Breast epithelium (tissue), 4 donors: ENCODE measurements around the gene NOP56. TPM values are rescaled to one million over a fixed set of nuclear protein-coding genes. Genes with fewer than 3 reads are reported as not detected.

Source experiments
- DNase-seq, 2 donors: peaks; one replicate each; pipeline ENCODE4 v3.0.0-alpha.2; 2019; ENCODE audit warnings: low spot score in 2 of 2
- H3K27ac ChIP-seq, 2 donors: fragments of 200-600 bp; sonication (generic) in 1 of 2; one replicate each; pipeline ENCODE4 v1.5.1; 2016 to 2019; ENCODE audit warnings: mild to moderate bottlenecking in 1 of 2
- H3K27me3 ChIP-seq, 2 donors: fragments of 200-600 bp; sonication (generic) in 1 of 2; one replicate each; pipeline versions ENCODE4 v1.5.1 to v1.6.0; 2017 to 2019; ENCODE audit warnings: control low read depth in 1 of 2, mild to moderate bottlenecking in 1 of 2
- H3K36me3 ChIP-seq: fragments of 200-600 bp; one replicate; pipeline ENCODE4 v1.5.1; 2019
- H3K4me1 ChIP-seq, 2 donors: fragments of 200-600 bp; sonication (generic); one replicate each; pipeline ENCODE4 v1.5.1; 2016 to 2019; ENCODE audit warnings: control low read depth in 1 of 2
- H3K4me3 ChIP-seq, 3 donors: fragments of 200-600 bp; sonication (generic); 1 replicate in 2 of 3; 2 replicates in 1 of 3; pipeline ENCODE4 v1.5.1; 2016 to 2019; ENCODE audit warnings: mild to moderate bottlenecking in 3 of 3, moderate library complexity in 2 of 3
- H3K9me3 ChIP-seq, 2 donors: fragments of 200-600 bp; sonication (generic) in 1 of 2; one replicate each; pipeline ENCODE4 v1.5.1; 2016 to 2019; ENCODE audit warnings: control low read depth in 1 of 2
- POLR2A ChIP-seq: fragments of 450-650 bp; IDR thresholded peaks from one replicate; pipeline ENCODE4 v1.6.1; 2016; ENCODE audit warnings: antibody characterized with exemption, mild to moderate bottlenecking, moderate library complexity
- POLR2AphosphoS5 ChIP-seq, 3 donors: sonication (generic); formaldehyde crosslinking; IDR thresholded peaks; one replicate each; pipeline ENCODE4 v1.6.1; 2017; ENCODE audit warnings: antibody characterized with exemption in 3 of 3
- intact Hi-C: fragments of 100-400 bp; cut with DNase I; formaldehyde crosslinking; loops from one replicate; pipeline ENCODE4 v1.15.1; 2023; ENCODE audit warnings: low total_unique reads
- total RNA-seq, 3 donors: library from RNA; depleted of rRNA; stranded (reverse); fragments of >200 nt; gene quantifications; one replicate each; pipeline ENCODE4 v1.1.0, GENCODE V29; 2016
- TF ChIP-seq, protein P1 (sequence below), 3 donors: fragments of 450-650 bp; IDR thresholded peaks; one replicate each; pipeline ENCODE4 v1.5.1; 2016 to 2017; ENCODE audit warnings: antibody characterized with exemption in 3 of 3, mild to moderate bottlenecking in 3 of 3, moderate library complexity in 3 of 3

The NOP56 gene
- total RNA-seq, 3 donors from 2014 or later, result 77.1 to 137 (median 94.8) TPM

DNA sequence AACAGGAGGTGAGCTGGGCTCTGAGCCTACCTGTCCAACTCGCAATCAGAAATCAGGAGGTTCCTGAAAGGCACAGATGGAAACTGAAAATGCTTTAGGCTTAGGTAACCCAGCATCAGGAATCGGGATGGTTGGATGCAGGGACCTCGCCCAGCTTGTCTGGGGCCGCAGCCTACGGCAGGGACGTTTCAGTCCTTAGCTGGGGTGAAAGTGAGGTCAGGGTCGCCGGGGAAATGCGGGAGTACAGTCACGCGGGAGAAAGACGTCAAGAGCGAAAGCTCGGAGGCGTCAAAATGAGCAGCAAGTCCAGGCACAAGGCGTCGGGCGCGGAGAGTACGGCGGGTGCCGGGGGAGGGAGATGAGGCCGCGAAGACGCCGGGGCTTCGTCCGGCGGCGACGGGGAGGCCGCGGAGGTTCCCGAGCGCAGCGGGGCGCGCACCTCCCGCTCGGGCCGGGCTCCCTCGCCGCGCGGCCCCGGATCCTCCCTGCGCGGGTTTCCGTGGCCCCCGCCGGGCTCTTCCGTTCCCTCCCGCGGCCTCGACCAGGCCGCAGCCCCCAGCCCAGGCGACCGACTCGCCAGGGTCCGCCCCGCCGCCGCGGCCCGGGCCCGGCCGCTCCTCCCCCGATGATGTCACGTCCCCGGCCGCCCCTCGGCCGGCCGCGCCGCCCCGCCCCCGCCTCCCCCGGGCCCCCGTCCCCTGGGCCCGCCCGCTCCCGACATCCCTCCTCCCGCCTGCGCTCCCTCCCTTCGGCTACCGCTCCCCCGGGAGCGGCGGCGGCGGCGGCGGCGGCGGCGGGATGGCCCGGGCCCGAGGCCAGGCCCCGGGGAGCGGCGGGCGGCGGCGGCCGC is 39.8 kb downstream of the NOP56 start, which contains the start of gene EBF4:
EBF4 (plus strand) TSS at position 745 of the 850 bp plus-strand sequence. CDS start 866 bp downstream, outside the sequence.
- TF ChIP-seq POLR2A (no peak), POLR2AphosphoS5 (IDR thresholded peaks at IDR 0.05) (peak in 2 of 3 donors; percentile 43 to 49)
- intact Hi-C loops, result no loop called here
- H3K36me3 ChIP-seq, result no peaks in the 10 kb centered on the region
- DNase-seq, result peak in 1 of 2 donors; percentile 23
- no peaks in the 10 kb centered on the region for H3K4me1 ChIP-seq
- no peaks in the 10 kb centered on the region for H3K27me3 ChIP-seq
- H3K27ac ChIP-seq, result peak within 1 kb of the TSS; percentile 91 to 92
- H3K4me3 ChIP-seq, result peak within 1 kb of the TSS; percentile 38 to 68 (median 66)
- H3K9me3 ChIP-seq, result no peaks in the 10 kb centered on the region

DNA sequence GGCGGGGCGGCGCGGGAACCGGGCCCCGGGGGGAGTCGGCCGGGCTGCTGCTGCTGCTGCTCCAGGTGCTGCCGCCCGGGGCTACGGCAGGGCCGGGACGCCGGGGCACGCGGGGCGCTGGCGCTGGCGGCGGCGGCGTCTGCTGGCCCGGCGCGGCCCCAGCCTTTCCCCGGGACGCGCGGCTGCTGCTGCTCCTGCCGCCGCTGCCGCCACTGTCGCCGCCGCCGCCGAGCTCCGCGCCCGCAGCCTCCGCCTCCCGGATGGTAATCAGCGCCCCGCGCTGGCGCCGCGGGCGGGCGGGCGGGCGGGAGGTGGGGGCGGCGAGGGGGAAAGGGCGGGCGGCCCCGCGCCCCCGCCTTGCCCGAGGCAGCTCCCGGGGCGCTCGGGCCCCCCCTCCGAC is 40.5 kb downstream of the NOP56 start:
- peak overlapping the region in 1 of 2 donors; percentile 92 for H3K27ac ChIP-seq
- H3K4me1 ChIP-seq, result no peaks in the 10 kb centered on the region
- no peaks in the 10 kb centered on the region for H3K36me3 ChIP-seq
- no peak for TF ChIP-seq POLR2A
- TF ChIP-seq, protein P1, sequence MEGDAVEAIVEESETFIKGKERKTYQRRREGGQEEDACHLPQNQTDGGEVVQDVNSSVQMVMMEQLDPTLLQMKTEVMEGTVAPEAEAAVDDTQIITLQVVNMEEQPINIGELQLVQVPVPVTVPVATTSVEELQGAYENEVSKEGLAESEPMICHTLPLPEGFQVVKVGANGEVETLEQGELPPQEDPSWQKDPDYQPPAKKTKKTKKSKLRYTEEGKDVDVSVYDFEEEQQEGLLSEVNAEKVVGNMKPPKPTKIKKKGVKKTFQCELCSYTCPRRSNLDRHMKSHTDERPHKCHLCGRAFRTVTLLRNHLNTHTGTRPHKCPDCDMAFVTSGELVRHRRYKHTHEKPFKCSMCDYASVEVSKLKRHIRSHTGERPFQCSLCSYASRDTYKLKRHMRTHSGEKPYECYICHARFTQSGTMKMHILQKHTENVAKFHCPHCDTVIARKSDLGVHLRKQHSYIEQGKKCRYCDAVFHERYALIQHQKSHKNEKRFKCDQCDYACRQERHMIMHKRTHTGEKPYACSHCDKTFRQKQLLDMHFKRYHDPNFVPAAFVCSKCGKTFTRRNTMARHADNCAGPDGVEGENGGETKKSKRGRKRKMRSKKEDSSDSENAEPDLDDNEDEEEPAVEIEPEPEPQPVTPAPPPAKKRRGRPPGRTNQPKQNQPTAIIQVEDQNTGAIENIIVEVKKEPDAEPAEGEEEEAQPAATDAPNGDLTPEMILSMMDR (IDR thresholded peaks at IDR 0.05), result no peak
- TF ChIP-seq POLR2AphosphoS5 (IDR thresholded peaks at IDR 0.05), result no peak
- intact Hi-C loops, result no loop called here
- H3K9me3 ChIP-seq, result no peaks in the 10 kb centered on the region
- DNase-seq, result no peak
- H3K27me3 ChIP-seq, result no peaks in the 10 kb centered on the region
- H3K4me3 ChIP-seq, result peak overlapping the region; percentile 38 to 68 (median 66)

- Histone ChIP-seq H3K27ac (peak overlapping the region in 1 of 2 donors; percentile 92), H3K9me3 (no peaks in the 10 kb centered on the region), H3K36me3 (no peaks in the 10 kb centered on the region), H3K4me3 (peak overlapping the region; percentile 38 to 68 (median 66)), H3K4me1 (no peaks in the 10 kb centered on the region), H3K27me3 (no peaks in the 10 kb centered on the region)
- TF ChIP-seq POLR2AphosphoS5 (IDR thresholded peaks at IDR 0.05) (no peak), POLR2A (no peak)
- TF ChIP-seq, protein P1 (IDR thresholded peaks at IDR 0.05), result no peak
- intact Hi-C loops, result no loop called here
- DNase-seq, result no peak
Measured at GRCh38 chr20:2693286-2694007, 41.0 kb downstream of the NOP56 start.

GRCh38 chr20:2694008-2694471 is 41.6 kb downstream of the NOP56 start:
- DNase-seq, result no peak
- no peaks in the 10 kb centered on the region for H3K4me1 ChIP-seq
- no peaks in the 10 kb centered on the region for H3K36me3 ChIP-seq
- no peaks in the 10 kb centered on the region for H3K9me3 ChIP-seq
- TF ChIP-seq, protein P1 (IDR thresholded peaks at IDR 0.05), result no peak
- TF ChIP-seq POLR2AphosphoS5 (IDR thresholded peaks at IDR 0.05) (no peak), POLR2A (no peak)
- no peaks in the 10 kb centered on the region for H3K27me3 ChIP-seq
- intact Hi-C loops, result no loop called here
- H3K27ac ChIP-seq, result peak overlapping the region in 1 of 2 donors; percentile 92
- peak overlapping the region in 2 of 3 donors; percentile 66 to 68 for H3K4me3 ChIP-seq

DNA sequence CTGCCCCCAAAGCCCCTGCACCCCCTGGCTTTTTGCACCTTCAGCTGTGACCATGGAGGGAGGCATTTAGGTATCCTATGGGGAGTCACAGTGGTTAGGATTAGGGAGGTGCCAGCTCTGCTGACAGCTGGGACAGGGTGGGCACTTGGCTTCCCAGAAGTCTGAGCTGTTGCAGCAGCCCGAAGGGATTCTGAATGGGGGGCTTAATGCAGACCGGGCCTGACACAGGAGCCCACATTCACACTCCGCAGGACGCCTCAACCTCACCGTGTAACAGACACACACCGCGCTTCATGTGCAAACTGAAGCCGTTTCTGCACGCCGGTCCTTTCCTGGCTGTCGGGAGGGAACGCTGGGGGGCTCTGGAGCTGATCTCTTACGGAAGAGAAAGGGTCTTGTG is 42.1 kb downstream of the NOP56 start:
- TF ChIP-seq POLR2AphosphoS5 (IDR thresholded peaks at IDR 0.05) (no peak), POLR2A (no peak)
- TF ChIP-seq, protein P1 (IDR thresholded peaks at IDR 0.05), result no peak
- Histone ChIP-seq H3K27ac (no peak overlapping the region), H3K36me3 (no peaks in the 10 kb centered on the region), H3K4me1 (no peaks in the 10 kb centered on the region), H3K9me3 (no peaks in the 10 kb centered on the region), H3K27me3 (no peaks in the 10 kb centered on the region), H3K4me3 (no peak overlapping the region)
- intact Hi-C loops, result no loop called here
- no peak for DNase-seq
